DOHH2 (cell line): ENCODE results near the gene NR5A2.

ENCODE experiments used
- H3F3A ChIP-seq: fragments of 200-600 bp; sonication (generic), shearing (Covaris generic); 2 replicates; pipeline ENCODE4 v1.6.0; 2016; ENCODE audit warnings: antibody characterized with exemption, mild to moderate bottlenecking; ENCODE audit not compliant: control insufficient read depth, insufficient read depth
- H3K27ac ChIP-seq: fragments of 200-600 bp; sonication (generic); 2 replicates; pipeline ENCODE4 v1.5.1; 2014; ENCODE audit warnings: low read depth, mild to moderate bottlenecking, low read length, moderate library complexity
- H3K27me3 ChIP-seq: fragments of 200-600 bp; sonication (generic); 2 replicates; pipeline ENCODE4 v1.6.1; 2014; ENCODE audit warnings: mild to moderate bottlenecking, low read length, mixed read lengths; ENCODE audit not compliant: control insufficient read depth
- H3K36me3 ChIP-seq: fragments of 200-600 bp; sonication (generic); 2 replicates; pipeline ENCODE4 v1.6.1; 2014; ENCODE audit warnings: mild to moderate bottlenecking, low read length, moderate library complexity, mixed read lengths; ENCODE audit not compliant: control insufficient read depth
- H3K4me1 ChIP-seq: fragments of 200-600 bp; sonication (generic); 2 replicates; pipeline ENCODE4 v1.6.1; 2014; ENCODE audit warnings: mild to moderate bottlenecking, low read length, mixed read lengths; ENCODE audit not compliant: control insufficient read depth
- H3K4me2 ChIP-seq: fragments of 200-600 bp; sonication (generic); 2 replicates; pipeline ENCODE4 v1.6.0; 2014; ENCODE audit warnings: mild to moderate bottlenecking, low read length, moderate library complexity
- H3K4me3 ChIP-seq: fragments of 200-600 bp; sonication (generic); 2 replicates; pipeline ENCODE4 v1.5.1; 2014; ENCODE audit warnings: mild to moderate bottlenecking, low read length, mixed read lengths
- H3K79me2 ChIP-seq: fragments of 200-600 bp; sonication (generic); 2 replicates; pipeline ENCODE4 v1.6.1; 2014; ENCODE audit warnings: mild to moderate bottlenecking, low read length, mixed read lengths; ENCODE audit not compliant: control insufficient read depth
- H3K9me2 ChIP-seq: fragments of 200-600 bp; sonication (generic); replicated peaks from 2 replicates; pipeline ENCODE4 v1.6.1; 2014; ENCODE audit warnings: mild to moderate bottlenecking, low read length, mixed read lengths; ENCODE audit not compliant: control insufficient read depth
- H3K9me3 ChIP-seq: fragments of 200-600 bp; sonication (generic); 2 replicates; pipeline ENCODE4 v1.6.1; 2014; ENCODE audit warnings: antibody characterized with exemption, low read length, mixed read lengths; ENCODE audit not compliant: control insufficient read depth, insufficient read depth
- H4K20me1 ChIP-seq: fragments of 200-600 bp; sonication (generic); 2 replicates; pipeline ENCODE4 v1.6.0; 2014; ENCODE audit warnings: low read depth, mild to moderate bottlenecking, antibody characterized with exemption, low read length, moderate library complexity; ENCODE audit not compliant: control insufficient read depth, insufficient read depth
- CTCF ChIP-seq: fragments of 200-600 bp; sonication (generic); IDR thresholded peaks from one replicate; pipeline ENCODE4 v1.5.1; 2014; ENCODE audit warnings: antibody characterized with exemption, mild to moderate bottlenecking, low read depth, low read length; ENCODE audit not compliant: poor library complexity, severe bottlenecking
- EZH2phosphoT487 ChIP-seq: fragments of 200-600 bp; sonication (generic); IDR thresholded peaks from 2 replicates; pipeline ENCODE4 v1.6.1; 2017; ENCODE audit warnings: borderline replicate concordance, mild to moderate bottlenecking, antibody characterized with exemption, low read length, moderate library complexity, mixed read lengths

The NR5A2 gene

GRCh38 chr1:200082329-200082728, 54.8 kb downstream of the NR5A2 start:
- H3K9me2 ChIP-seq = no peaks in the 10 kb centered on the region
- H3K79me2 ChIP-seq = no peaks in the 10 kb centered on the region
- no peaks in the 10 kb centered on the region for H3K27me3 ChIP-seq
- H3K4me1 ChIP-seq = no peaks in the 10 kb centered on the region
- no peak overlapping the region for H3K27ac ChIP-seq
- no peaks in the 10 kb centered on the region for H3K36me3 ChIP-seq
- H3K9me3 ChIP-seq = no peaks in the 10 kb centered on the region
- H3F3A ChIP-seq = no peaks in the 10 kb centered on the region
- H3K4me3 ChIP-seq = no peak overlapping the region
- no peaks in the 10 kb centered on the region for H4K20me1 ChIP-seq
- H3K4me2 ChIP-seq = no peak overlapping the region
- TF ChIP-seq EZH2phosphoT487 = no peak
- no peak for TF ChIP-seq CTCF

GRCh38 chr1:200090252-200091159, 63.0 kb downstream of the NR5A2 start:
- no peaks in the 10 kb centered on the region for H3K36me3 ChIP-seq
- H3K4me3 ChIP-seq = no peak overlapping the region
- H3K27me3 ChIP-seq = no peaks in the 10 kb centered on the region
- no peaks in the 10 kb centered on the region for H3K4me1 ChIP-seq
- no peak for TF ChIP-seq EZH2phosphoT487
- TF ChIP-seq CTCF = peak; percentile 54
- no peaks in the 10 kb centered on the region for H3K9me2 ChIP-seq
- no peak overlapping the region for H3K27ac ChIP-seq
- no peaks in the 10 kb centered on the region for H3F3A ChIP-seq
- no peaks in the 10 kb centered on the region for H3K9me3 ChIP-seq
- no peak overlapping the region for H3K4me2 ChIP-seq
- H4K20me1 ChIP-seq = no peaks in the 10 kb centered on the region
- H3K79me2 ChIP-seq = no peaks in the 10 kb centered on the region

GRCh38 chr1:200095057-200095577, 67.6 kb downstream of the NR5A2 start:
- H3K4me3 ChIP-seq = no peak overlapping the region
- no peaks in the 10 kb centered on the region for H3K9me3 ChIP-seq
- no peaks in the 10 kb centered on the region for H4K20me1 ChIP-seq
- no peaks in the 10 kb centered on the region for H3K9me2 ChIP-seq
- no peak overlapping the region for H3K4me2 ChIP-seq
- H3K27ac ChIP-seq = no peak overlapping the region
- no peaks in the 10 kb centered on the region for H3K36me3 ChIP-seq
- no peaks in the 10 kb centered on the region for H3K27me3 ChIP-seq
- TF ChIP-seq CTCF = no peak
- TF ChIP-seq EZH2phosphoT487 = no peak
- no peaks in the 10 kb centered on the region for H3F3A ChIP-seq
- no peaks in the 10 kb centered on the region for H3K4me1 ChIP-seq
- H3K79me2 ChIP-seq = no peaks in the 10 kb centered on the region
